GM21723 (cell line): ENCODE measurements around the gene SLC41A2.
A peak's percentile ranks its signal among the peaks of the same experiment; 100 is the strongest.
"Not testable (repeated sequence)": the region's sequence is repeated elsewhere in the genome, so short reads cannot be mapped to it uniquely, and the experiment has no call there.

Experiments
- ATAC-seq: cut with Tn5 transposase; IDR thresholded peaks from one replicate; pipeline ENCODE4 v1.9.1; 2021; ENCODE audit warnings: mild to moderate bottlenecking, moderate library complexity; ENCODE audit not compliant: unreplicated experiment

Gene SLC41A2

GRCh38 chr12:104964167-104964855 is 6.2 kb upstream of the SLC41A2 start:
- no peak for ATAC-seq

GRCh38 chr12:104963757-104964156 is 5.7 kb upstream of the SLC41A2 start:
- no peak for ATAC-seq

GRCh38 chr12:104960464-104960863 is 2.4 kb upstream of the SLC41A2 start:
- no peak for ATAC-seq

- ATAC-seq = no peak
Measured at GRCh38 chr12:104959335-104959841, 1.3 kb upstream of the SLC41A2 start.

- no peak for ATAC-seq
Measured at GRCh38 chr12:104958805-104959334, 780 bp upstream of the SLC41A2 start.

- peak; percentile 34 for ATAC-seq
Measured at GRCh38 chr12:104957719-104958000, 430 bp downstream of the SLC41A2 start.

- no peak for ATAC-seq
Measured at GRCh38 chr12:104956870-104957718, 996 bp downstream of the SLC41A2 start.

- no peak for ATAC-seq
Measured at GRCh38 chr12:104955703-104956102, 2.4 kb downstream of the SLC41A2 start.

GRCh38 chr12:104953323-104953722 is 4.8 kb downstream of the SLC41A2 start:
- ATAC-seq = no peak

- ATAC-seq = no peak
Measured at GRCh38 chr12:104952816-104953215, 5.3 kb downstream of the SLC41A2 start.

GRCh38 chr12:104951759-104952509 is 6.2 kb downstream of the SLC41A2 start:
- no peak for ATAC-seq

GRCh38 chr12:104948716-104949115 is 9.4 kb downstream of the SLC41A2 start:
- not testable (repeated sequence) for ATAC-seq

GRCh38 chr12:104944252-104944651 is 13.8 kb downstream of the SLC41A2 start:
- ATAC-seq = no peak

GRCh38 chr12:104943401-104943800 is 14.7 kb downstream of the SLC41A2 start:
- ATAC-seq = not testable (repeated sequence)

- no peak for ATAC-seq
Measured at GRCh38 chr12:104942075-104942474, 16.0 kb downstream of the SLC41A2 start.

- ATAC-seq = no peak
Measured at GRCh38 chr12:104941454-104941853, 16.6 kb downstream of the SLC41A2 start.

- ATAC-seq = no peak
Measured at GRCh38 chr12:104939089-104939488, 19.0 kb downstream of the SLC41A2 start.

- no peak for ATAC-seq
Measured at GRCh38 chr12:104938371-104938770, 19.7 kb downstream of the SLC41A2 start.

GRCh38 chr12:104935886-104936285 is 22.2 kb downstream of the SLC41A2 start:
- no peak for ATAC-seq

- ATAC-seq = no peak
Measured at GRCh38 chr12:104933778-104934177, 24.3 kb downstream of the SLC41A2 start.

- no peak for ATAC-seq
Measured at GRCh38 chr12:104933128-104933527, 25.0 kb downstream of the SLC41A2 start.
